Progenitor cell of endocrine pancreas (in vitro differentiated cells): ENCODE measurements around the gene ACTN3. TPM values are rescaled to one million over a fixed set of nuclear protein-coding genes. Genes with fewer than 3 reads are reported as not detected.

Source experiments
- DNase-seq: peaks from one replicate; pipeline ENCODE4 v3.0.0; 2021; ENCODE audit warnings: low spot score; ENCODE audit not compliant: unreplicated experiment
- H3K27ac Mint-ChIP-seq: 2 replicates; pipeline ENCODE4 v1.8.0; 2021; ENCODE audit warnings: mild to moderate bottlenecking, moderate library complexity, mixed read lengths
- H3K27me3 Mint-ChIP-seq: 2 replicates; pipeline ENCODE4 v1.8.0; 2021; ENCODE audit warnings: mixed read lengths
- H3K36me3 Mint-ChIP-seq: 2 replicates; pipeline ENCODE4 v1.8.0; 2022; ENCODE audit warnings: mixed read lengths; ENCODE audit not compliant: insufficient read depth
- H3K4me1 Mint-ChIP-seq: 2 replicates; pipeline ENCODE4 v1.8.0; 2021; ENCODE audit warnings: low read depth, mixed read lengths
- H3K4me3 Mint-ChIP-seq: 2 replicates; pipeline ENCODE4 v1.8.0; 2021; ENCODE audit warnings: low read depth, mild to moderate bottlenecking, moderate library complexity, mixed read lengths
- H3K9me3 Mint-ChIP-seq: 2 replicates; pipeline ENCODE4 v1.8.0; 2021; ENCODE audit warnings: low read depth, mixed read lengths
- CTCF ChIP-seq: fragments of 200-600 bp; sonication (generic); IDR thresholded peaks from one replicate; pipeline ENCODE4 v1.5.0; 2021; ENCODE audit warnings: antibody characterized with exemption, mild to moderate bottlenecking; ENCODE audit not compliant: unreplicated experiment
- total RNA-seq: library from RNA; stranded (reverse); gene quantifications from 2 replicates; pipeline ENCODE4 v1.2.1, GENCODE V29; 2021

ACTN3 gene
- total RNA-seq, 1 donor from 2014 or later, result 0.43 TPM

DNA sequence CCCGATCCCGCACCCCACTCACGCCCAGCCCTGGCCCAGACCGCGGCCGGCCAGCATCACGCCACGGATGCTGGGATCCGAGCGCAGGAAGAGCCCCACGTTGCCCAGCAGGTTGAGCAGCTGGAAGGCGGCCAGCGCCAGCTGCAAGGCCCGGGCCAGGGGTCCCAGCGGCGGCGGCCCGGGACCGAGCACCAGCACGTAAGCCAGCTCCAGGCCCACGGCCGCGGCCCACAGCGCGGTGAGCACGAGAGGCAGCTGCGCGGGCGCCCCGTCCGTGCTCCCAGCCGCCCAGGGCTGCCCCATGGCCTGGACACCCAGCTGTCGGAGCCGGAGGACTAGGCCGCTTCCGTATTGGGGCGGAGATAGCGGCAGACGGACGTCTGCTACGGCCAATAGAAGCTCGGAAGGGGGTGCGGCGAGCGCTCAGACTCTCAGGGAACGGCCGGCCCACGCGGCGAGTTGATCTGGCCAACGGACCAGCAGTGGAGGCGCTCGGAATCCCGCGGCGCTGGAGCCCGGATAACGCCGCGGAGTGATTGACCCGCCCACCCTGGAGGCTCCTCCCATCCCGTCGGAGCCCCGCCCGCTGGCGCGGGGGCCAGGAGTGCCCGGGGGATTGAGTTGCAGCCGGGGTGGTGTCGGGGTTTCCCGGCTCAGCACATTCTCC lies 869 bp upstream of the ACTN3 start, which contains the start of gene ZDHHC24:
TSS of gene ZDHHC24 (minus strand) at position 348 of the 667 bp plus-strand sequence. CDS start at position 303, 45 bp downstream.
- no peaks in the 10 kb centered on the region for H3K9me3 Mint-ChIP-seq
- peak within 1 kb of the TSS; percentile 69 for H3K4me3 Mint-ChIP-seq
- H3K27ac Mint-ChIP-seq, result peak within 1 kb of the TSS; percentile 77
- peaks cover 15% of the 10 kb centered on the region for H3K27me3 Mint-ChIP-seq
- H3K4me1 Mint-ChIP-seq, result peaks cover 12% of the 10 kb centered on the region
- peak; percentile 88 for DNase-seq
- no peak for TF ChIP-seq CTCF
- H3K36me3 Mint-ChIP-seq, result peaks cover 8% of the 10 kb centered on the region

DNA sequence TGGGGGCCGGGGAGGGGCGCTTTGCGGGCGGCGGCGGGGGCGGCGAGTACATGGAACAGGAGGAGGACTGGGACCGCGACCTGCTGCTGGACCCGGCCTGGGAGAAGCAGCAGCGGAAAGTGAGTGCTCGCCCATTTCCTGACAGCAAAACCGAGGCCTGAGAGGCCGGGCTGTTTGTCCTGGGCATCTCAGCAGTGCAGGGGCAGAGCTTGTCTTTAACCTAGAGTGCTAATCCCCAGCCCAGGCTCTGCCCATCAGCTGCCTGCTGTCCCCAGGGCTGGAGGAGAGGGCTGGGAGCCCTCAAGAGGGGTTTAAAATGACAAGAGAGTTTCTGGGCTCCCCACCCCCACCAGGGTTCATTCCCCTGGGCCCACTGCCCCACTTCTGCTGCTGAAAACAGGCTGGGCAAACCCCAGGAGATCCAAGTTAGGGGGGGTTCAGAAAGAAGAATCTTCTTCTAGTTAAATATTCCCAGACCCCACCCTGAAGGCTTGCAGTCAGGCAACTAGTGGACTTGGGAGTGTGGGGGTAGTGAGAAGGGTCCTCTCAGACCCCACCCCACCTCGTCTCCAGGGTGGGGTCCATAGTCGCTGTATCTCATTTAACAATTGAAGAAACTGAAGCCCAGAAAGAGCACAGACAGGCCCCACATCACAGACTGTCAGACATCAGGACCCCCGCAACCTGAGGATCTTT lies 411 bp downstream of the ACTN3 start:
- no peaks in the 10 kb centered on the region for H3K9me3 Mint-ChIP-seq
- peaks cover 12% of the 10 kb centered on the region for H3K4me1 Mint-ChIP-seq
- TF ChIP-seq CTCF, result no peak
- H3K27ac Mint-ChIP-seq, result no peak overlapping the region
- H3K4me3 Mint-ChIP-seq, result peak overlapping the region; percentile 14
- DNase-seq, result no peak
- H3K36me3 Mint-ChIP-seq, result peaks cover 5% of the 10 kb centered on the region
- peaks cover 15% of the 10 kb centered on the region for H3K27me3 Mint-ChIP-seq

- Mint-ChIP-seq H3K4me3 (no peak overlapping the region), H3K36me3 (peaks cover under 1% of the 10 kb centered on the region)
These were observed 933 bp downstream of the ACTN3 start for GRCh38 chr11:66547662-66548009.

GRCh38 chr11:66548041-66548440 lies 1.3 kb downstream of the ACTN3 start:
- H3K27me3 Mint-ChIP-seq, result peaks cover 15% of the 10 kb centered on the region
- H3K27ac Mint-ChIP-seq, result no peak overlapping the region
- TF ChIP-seq CTCF, result no peak
- no peak for DNase-seq
- H3K4me1 Mint-ChIP-seq, result peaks cover 12% of the 10 kb centered on the region
- H3K9me3 Mint-ChIP-seq, result no peaks in the 10 kb centered on the region
- H3K36me3 Mint-ChIP-seq, result no peaks in the 10 kb centered on the region
- no peak overlapping the region for H3K4me3 Mint-ChIP-seq

More at GRCh38 chr11:66547662-66548009, 933 bp downstream of the ACTN3 start:
- H3K9me3 Mint-ChIP-seq, result no peaks in the 10 kb centered on the region
- TF ChIP-seq CTCF, result no peak
- H3K27me3 Mint-ChIP-seq, result peaks cover 15% of the 10 kb centered on the region
- H3K27ac Mint-ChIP-seq, result no peak overlapping the region
- no peak for DNase-seq
- peaks cover 12% of the 10 kb centered on the region for H3K4me1 Mint-ChIP-seq

GRCh38 chr11:66548774-66549630 lies 2.3 kb downstream of the ACTN3 start:
- Mint-ChIP-seq H3K4me3 (peak overlapping the region; percentile 1), H3K27me3 (peaks cover 15% of the 10 kb centered on the region), H3K27ac (no peak overlapping the region), H3K4me1 (peaks cover 10% of the 10 kb centered on the region), H3K36me3 (no peaks in the 10 kb centered on the region), H3K9me3 (no peaks in the 10 kb centered on the region)
- TF ChIP-seq CTCF, result no peak
- no peak for DNase-seq
